ENCODE measurements around the gene TDRKH. TPM values are rescaled to one million over a fixed set of nuclear protein-coding genes. Genes with fewer than 3 reads are reported as not detected.
"Not testable (repeated sequence)": the region's sequence is repeated elsewhere in the genome, so short reads cannot be mapped to it uniquely, and the experiment has no call there.

Gene TDRKH
- total RNA-seq, 1 donor from 2014 or later: 2.2 TPM

DNA sequence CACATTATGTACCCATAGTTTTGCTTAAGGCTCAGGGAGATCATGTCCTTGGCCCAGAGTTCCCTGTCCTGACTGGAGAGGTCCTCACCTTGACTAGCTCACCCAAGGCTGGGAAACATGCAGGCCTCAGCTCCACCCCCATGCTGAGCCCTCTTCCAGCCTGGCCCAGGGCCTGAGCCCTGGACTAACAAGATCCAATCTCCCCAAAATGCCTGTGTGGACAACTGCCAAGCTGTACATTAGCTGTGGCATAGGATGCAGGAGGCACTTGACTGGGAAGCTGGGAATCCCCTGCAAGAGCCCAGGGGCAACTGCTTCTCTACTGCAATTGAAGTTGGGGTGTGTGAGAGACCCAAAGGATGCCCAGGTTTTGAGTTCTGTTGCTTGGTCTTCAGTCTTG, 12.9 kb upstream of the TDRKH start:
- no peak for DNase-seq (ENCODE audit: low read depth in 2 of 2)

- no peak for DNase-seq (ENCODE audit: low read depth in 2 of 2)
Observed at GRCh38 chr1:151802372-151802771, 12.1 kb upstream of the TDRKH start.

- no peak for DNase-seq (ENCODE audit: low read depth in 2 of 2)
Observed at GRCh38 chr1:151801846-151802245, 11.5 kb upstream of the TDRKH start.

DNA sequence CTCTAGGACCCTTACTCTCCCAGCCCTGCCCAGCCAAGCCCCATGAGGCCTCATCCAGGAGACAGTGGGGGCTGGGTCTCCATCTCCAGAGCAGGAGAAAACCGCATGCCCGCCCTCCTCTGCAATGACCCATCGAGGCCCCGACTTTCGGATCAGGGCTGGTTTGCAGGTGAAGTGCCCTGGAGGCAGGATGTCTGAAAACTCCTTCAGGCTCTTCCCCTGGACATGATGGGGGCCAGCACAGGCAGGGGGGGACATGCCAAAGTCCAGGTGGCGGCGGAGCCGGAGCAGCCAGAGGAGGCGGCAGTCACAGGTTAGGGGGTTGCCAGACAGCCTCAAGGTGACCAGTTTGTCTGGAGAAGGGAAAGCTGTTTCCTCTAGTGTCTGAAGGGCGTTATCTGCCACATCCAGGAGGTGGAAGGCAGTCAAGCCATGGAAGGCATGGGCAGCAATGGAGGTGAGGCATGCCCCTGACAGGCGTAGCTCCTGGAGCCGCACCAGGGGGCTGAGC, 11.1 kb upstream of the TDRKH start:
- no peak for DNase-seq (ENCODE audit: low read depth in 2 of 2)

DNA sequence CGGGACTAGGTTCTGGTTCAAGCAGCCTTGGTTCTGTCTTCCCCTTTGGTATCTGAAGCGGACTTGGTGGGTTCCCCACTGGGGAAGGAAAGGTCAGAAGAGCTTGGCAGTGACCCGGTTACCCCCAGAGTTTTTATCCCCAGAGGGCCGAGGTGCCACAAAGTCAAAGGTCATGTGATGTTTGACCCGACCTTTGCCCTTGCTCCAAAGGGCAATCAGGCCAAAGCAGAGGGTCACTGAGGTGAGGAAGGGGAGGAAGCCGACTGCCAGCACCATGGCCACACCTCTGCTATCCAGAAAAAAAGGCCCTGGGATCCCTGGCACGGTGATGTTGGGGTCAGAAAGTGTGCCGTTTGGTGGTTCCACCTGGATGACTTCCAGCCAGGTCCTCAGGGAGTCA, 10.5 kb upstream of the TDRKH start:
- no peak for DNase-seq (ENCODE audit: low read depth in 2 of 2)

GRCh38 chr1:151799179-151800022, 9.1 kb upstream of the TDRKH start:
- DNase-seq (ENCODE audit: low read depth in 2 of 2): no peak

DNA sequence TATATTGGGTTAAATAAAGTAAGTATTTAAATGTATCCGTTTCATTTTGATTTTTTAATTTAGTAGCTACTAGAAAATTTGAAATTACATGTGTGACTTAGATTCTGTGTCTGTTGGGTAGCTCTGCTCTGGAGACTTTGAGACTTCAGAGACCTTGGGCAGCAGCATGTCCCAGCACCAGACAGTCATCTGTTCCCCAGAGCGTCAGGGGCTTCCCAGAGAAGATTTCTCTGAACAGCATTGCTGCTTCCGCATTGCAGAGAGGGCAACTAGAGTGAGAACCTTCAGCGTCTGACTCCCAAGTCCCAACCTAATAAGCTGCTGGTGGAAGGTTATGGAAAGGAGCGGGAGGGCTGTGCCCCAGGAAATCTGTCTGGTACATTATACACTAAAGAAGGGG, 8.3 kb upstream of the TDRKH start:
- DNase-seq (ENCODE audit: low read depth in 2 of 2): no peak

DNA sequence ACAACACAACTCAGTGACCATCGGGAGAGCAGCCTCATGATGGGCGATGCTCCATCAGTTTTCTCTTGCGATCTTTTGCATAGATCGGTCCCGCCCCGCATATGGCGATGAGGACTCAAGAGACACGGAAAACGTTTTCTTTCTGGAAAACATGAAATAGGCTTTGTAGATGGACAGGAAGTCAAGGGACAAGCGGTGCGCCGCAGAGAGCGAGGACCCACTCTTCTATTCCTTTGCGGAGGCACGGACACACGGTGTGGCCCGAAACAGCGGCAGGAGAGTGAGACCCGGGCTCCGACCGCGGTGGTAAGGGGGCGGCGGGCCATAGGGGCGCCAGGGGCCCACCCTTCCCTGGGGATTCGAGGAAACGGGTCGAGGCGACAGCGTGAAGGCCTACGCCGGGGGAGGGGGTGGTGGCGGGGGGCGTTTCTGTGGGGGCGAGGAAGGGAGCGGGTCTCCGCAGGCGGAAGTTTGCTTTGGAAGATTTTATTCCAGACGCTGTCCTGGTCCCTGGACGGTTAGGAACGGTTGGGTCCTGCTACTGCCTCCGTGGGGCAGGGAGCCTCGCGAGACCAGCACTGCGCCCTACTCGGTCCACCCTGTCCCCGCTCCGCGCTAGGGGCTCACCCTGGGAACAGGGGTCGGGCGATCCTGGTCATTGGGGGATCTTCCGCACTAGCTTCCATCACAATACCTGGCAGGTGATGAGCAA, 796 bp upstream of the TDRKH start:
- DNase-seq (ENCODE audit: low read depth in 2 of 2): peak; percentile 39 to 43

DNA sequence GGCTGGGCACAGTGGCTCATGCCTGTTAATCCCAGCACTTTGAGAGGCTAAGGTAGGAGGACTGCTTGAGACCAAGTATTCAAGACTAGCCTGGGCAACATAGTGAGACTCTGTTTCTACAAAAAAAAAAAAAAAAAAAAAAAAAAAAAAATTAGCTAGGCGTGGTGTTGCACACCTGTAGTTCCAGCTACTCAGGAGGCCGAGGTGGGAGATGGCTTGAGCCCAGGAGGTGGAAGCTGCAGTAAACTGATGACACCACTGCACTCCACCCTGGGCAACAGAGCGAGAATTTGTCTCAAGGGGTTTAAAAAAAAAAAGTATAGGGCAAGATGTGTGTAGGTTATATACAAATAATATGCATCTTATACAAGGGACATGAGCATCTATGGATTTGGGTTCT, 2.6 kb downstream of the TDRKH start:
- DNase-seq (ENCODE audit: low read depth in 2 of 2): no peak

- no peak for DNase-seq (ENCODE audit: low read depth in 2 of 2)
Observed at GRCh38 chr1:151783796-151784195, 6.5 kb downstream of the TDRKH start.

DNA sequence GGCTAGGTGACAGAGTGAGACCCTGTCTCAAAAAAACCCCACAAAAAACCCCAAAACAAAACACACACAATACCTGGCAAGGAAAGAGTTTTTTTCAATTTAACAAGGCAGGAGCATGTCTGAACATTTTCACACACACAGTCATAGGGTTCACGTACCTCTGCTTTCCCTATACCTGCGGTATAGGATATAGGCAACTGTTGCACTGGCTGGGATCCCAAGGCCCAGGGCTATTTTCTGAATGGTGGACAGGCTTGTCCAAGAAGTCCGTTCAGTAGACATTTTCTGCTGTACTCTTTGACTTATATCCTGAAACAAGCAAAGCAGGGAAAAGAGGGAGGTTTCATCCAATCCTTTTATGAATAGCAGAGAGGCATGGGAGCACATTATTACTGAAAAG, 7.6 kb downstream of the TDRKH start:
- no peak for DNase-seq (ENCODE audit: low read depth in 2 of 2)

GRCh38 chr1:151782026-151782425, 8.3 kb downstream of the TDRKH start:
- not testable (repeated sequence) for DNase-seq (ENCODE audit: low read depth in 2 of 2)

GRCh38 chr1:151780736-151781135, 9.6 kb downstream of the TDRKH start:
- DNase-seq (ENCODE audit: low read depth in 2 of 2): not testable (repeated sequence)

GRCh38 chr1:151779852-151780251, 10.4 kb downstream of the TDRKH start:
- DNase-seq (ENCODE audit: low read depth in 2 of 2): no peak

GRCh38 chr1:151777317-151777716, 13.0 kb downstream of the TDRKH start:
- DNase-seq (ENCODE audit: low read depth in 2 of 2): no peak

DNA sequence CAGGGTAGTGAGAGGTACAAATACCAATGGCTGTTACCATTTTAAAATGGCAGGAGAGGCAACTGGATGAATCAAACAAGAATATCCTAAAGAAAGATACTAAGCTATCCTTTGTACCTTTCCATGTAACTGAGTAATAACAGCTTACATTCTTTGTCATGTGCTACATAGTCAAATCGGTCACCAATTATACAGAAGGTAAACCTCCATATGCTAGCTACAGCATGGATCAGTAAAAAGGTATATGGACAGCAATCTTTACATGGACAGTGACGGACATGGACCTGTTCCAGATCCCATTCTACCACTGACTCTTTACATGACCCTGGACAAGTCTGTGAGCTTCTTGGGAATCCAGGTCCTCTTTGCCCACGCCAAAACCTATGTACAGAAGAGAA, 13.6 kb downstream of the TDRKH start:
- no peak for DNase-seq (ENCODE audit: low read depth in 2 of 2)

- DNase-seq (ENCODE audit: low read depth in 2 of 2): no peak
Observed at GRCh38 chr1:151775894-151776664, 14.2 kb downstream of the TDRKH start.

- no peak for DNase-seq (ENCODE audit: low read depth in 2 of 2)
Observed at GRCh38 chr1:151774256-151774922, 15.9 kb downstream of the TDRKH start.

- peak in 1 of 2 donors; percentile 27 for DNase-seq (ENCODE audit: low read depth in 2 of 2)
Observed at GRCh38 chr1:151773702-151774101, 16.6 kb downstream of the TDRKH start.

- not testable (repeated sequence) for DNase-seq (ENCODE audit: low read depth in 2 of 2)
Observed at GRCh38 chr1:151769270-151769669, 21.0 kb downstream of the TDRKH start.

GRCh38 chr1:151768351-151769066, 21.8 kb downstream of the TDRKH start:
- not testable (repeated sequence) for DNase-seq (ENCODE audit: low read depth in 2 of 2)
